HepG2 (cell line): ENCODE data around the gene PPP1R14D. TPM values are rescaled to one million over a fixed set of nuclear protein-coding genes. Genes with fewer than 3 reads are reported as not detected.
A peak's percentile ranks its signal among the peaks of the same experiment; 100 is the strongest.

ENCODE experiments used
- ETV6 ChIP-seq: sonication (generic); formaldehyde crosslinking; conservative IDR thresholded peaks from 2 replicates; pipeline ENCODE4 v1.4.0; 2020; ENCODE audit warnings: missing genetic modification reagents
- HMG20A ChIP-seq: IDR thresholded peaks from 2 replicates; pipeline ENCODE4 v1.6.1; 2016; ENCODE audit warnings: borderline replicate concordance
- HOXA3 ChIP-seq: sonication (generic); formaldehyde crosslinking; IDR thresholded peaks from 2 replicates; pipeline ENCODE4 v1.5.0; 2020; ENCODE audit warnings: missing genetic modification reagents
- KDM6A ChIP-seq: IDR thresholded peaks from 2 replicates; pipeline ENCODE4 v1.6.1; 2016; ENCODE audit warnings: low read depth
- LBX2 ChIP-seq: sonication (generic); formaldehyde crosslinking; IDR thresholded peaks from 2 replicates; pipeline ENCODE4 v1.5.0; 2020; ENCODE audit warnings: missing genetic modification reagents, mild to moderate bottlenecking, borderline replicate concordance
- MBD4 ChIP-seq: IDR thresholded peaks from 2 replicates; pipeline ENCODE4 v1.6.1; 2012; ENCODE audit warnings: low read length, inconsistent platforms, borderline replicate concordance
- MXD3 ChIP-seq: IDR thresholded peaks from 2 replicates; pipeline ENCODE4 v1.6.1; 2016; ENCODE audit warnings: mild to moderate bottlenecking, missing biosample characterization, missing genetic modification reagents
- MXI1 ChIP-seq: IDR thresholded peaks from 3 replicates; pipeline ENCODE4 v1.6.1; 2012; ENCODE audit warnings: low read depth, low read length, inconsistent platforms, borderline replicate concordance
- PHF8 ChIP-seq: sonication (generic); formaldehyde crosslinking; IDR thresholded peaks from 2 replicates; pipeline ENCODE4 v1.5.0; 2020; ENCODE audit warnings: missing genetic modification reagents
- RAD21 ChIP-seq: fragments of 450-650 bp; formaldehyde crosslinking; IDR thresholded peaks from 2 replicates; pipeline ENCODE4 v1.5.0; 2020; ENCODE audit warnings: mild to moderate bottlenecking
- SOX5 ChIP-seq: IDR thresholded peaks from 2 replicates; pipeline ENCODE4 v1.6.1; 2016; ENCODE audit warnings: borderline replicate concordance
- SP5 ChIP-seq: IDR thresholded peaks from 2 replicates; pipeline ENCODE4 v1.6.1; 2016; ENCODE audit warnings: low read depth, borderline replicate concordance
- TBX2 ChIP-seq: sonication (generic); formaldehyde crosslinking; IDR thresholded peaks from 2 replicates; pipeline ENCODE4 v1.5.0; 2020; ENCODE audit warnings: missing genetic modification reagents, mild to moderate bottlenecking, borderline replicate concordance
- ZBTB4 ChIP-seq: sonication (generic); formaldehyde crosslinking; IDR thresholded peaks from 2 replicates; pipeline ENCODE4 v1.4.0; 2020; ENCODE audit warnings: missing genetic modification reagents, mild to moderate bottlenecking, borderline replicate concordance
- ZBTB42 ChIP-seq: sonication (generic); formaldehyde crosslinking; IDR thresholded peaks from 2 replicates; pipeline ENCODE4 v1.5.0; 2020; ENCODE audit warnings: mild to moderate bottlenecking, missing genetic modification reagents
- ZMYM4 ChIP-seq: sonication (generic); formaldehyde crosslinking; IDR thresholded peaks from 2 replicates; pipeline ENCODE4 v1.8.1; 2023; ENCODE audit warnings: mild to moderate bottlenecking, missing genetic modification reagents
- ZNF138 ChIP-seq: sonication (generic); formaldehyde crosslinking; IDR thresholded peaks from 2 replicates; pipeline ENCODE4 v1.5.0; 2020; ENCODE audit warnings: mild to moderate bottlenecking, low read depth, missing genetic modification reagents
- ZNF263 ChIP-seq: sonication (generic); formaldehyde crosslinking; IDR thresholded peaks from 2 replicates; pipeline ENCODE4 v1.4.0; 2020; ENCODE audit warnings: missing genetic modification reagents
- ZNF33A ChIP-seq: sonication (generic); formaldehyde crosslinking; IDR thresholded peaks from 2 replicates; pipeline ENCODE4 v1.5.1; 2020; ENCODE audit warnings: missing genetic modification reagents, mild to moderate bottlenecking, moderate library complexity, borderline replicate concordance
- polyA plus RNA-seq, 8 experiments: library from polyadenylated mRNA; depleted of rRNA in 3 of 8; stranded (reverse) in 7 of 8; unstranded in 1 of 8; fragments of >200 nt; fragmentation: Illumina TruSeq in 4 of 8; extraction: Trizol in 4 of 8; gene quantifications; 2 replicates each; pipeline versions ENCODE4 v1.2.1 to v1.2.3, GENCODE V29; 2011 to 2016; ENCODE audit warnings: low read depth in 4 of 8, missing spikeins in 1 of 8, mixed read lengths in 1 of 8; ENCODE audit not compliant: insufficient read depth in 1 of 8
- total RNA-seq, 5 experiments: library from RNA; depleted of rRNA; stranded (reverse); fragments of >200 nt; fragmentation: Illumina TruSeq; extraction: Trizol; gene quantifications; 2 replicates each; pipeline ENCODE4 v1.2.3, GENCODE V29; 2016; ENCODE audit warnings: low read depth in 1 of 5

PPP1R14D gene
- total and polyA plus RNA-seq, 2 of the 13 experiments (the other 11 are each of a cell fraction or from before 2014, with no cell fraction given) = 0.53 to 0.55 TPM

GRCh38 chr15:40850576-40851112 lies 22.1 kb upstream of the PPP1R14D start (continued):
- no peak for TF ChIP-seq LBX2 (CRISPR knock-in tag)
- TF ChIP-seq MXI1 = no peak
- no peak for TF ChIP-seq ZNF33A (CRISPR knock-in tag)
- peak; percentile 96 for TF ChIP-seq ZNF263
- 0 out of 2 replicates have a peak, but pooled peaks have one; percentile 26 for TF ChIP-seq SP5 (CRISPR knock-in tag)
- 0 out of 2 replicates have a peak, but pooled peaks have one; percentile 9 for TF ChIP-seq SOX5 (CRISPR knock-in tag)
- TF ChIP-seq TBX2 (CRISPR knock-in tag) = peak; percentile 18; the same call in 1 of the 2 replicates
- no peak for TF ChIP-seq KDM6A (CRISPR knock-in tag)
- no peak for TF ChIP-seq HOXA3 (CRISPR knock-in tag)
- TF ChIP-seq HMG20A (CRISPR knock-in tag) = no peak
- no peak for TF ChIP-seq ETV6 (CRISPR knock-in tag)
- TF ChIP-seq MXD3 = no peak
- TF ChIP-seq PHF8 (CRISPR knock-in tag) = no peak
- TF ChIP-seq ZBTB42 (CRISPR knock-in tag) = no peak
- no peak for TF ChIP-seq MBD4
- no peak for TF ChIP-seq ZBTB4 (CRISPR knock-in tag)
- no peak for TF ChIP-seq ZMYM4 (CRISPR knock-in tag)
- TF ChIP-seq ZNF138 = no peak
- peak; percentile 32; the same call in 1 of the 2 replicates for TF ChIP-seq RAD21 (CRISPR knock-in tag)
